Measurements from ENCODE around the gene VASP.

- TF ChIP-seq CTCF (conservative IDR thresholded peaks at IDR 0.05 in 1 of 2, IDR thresholded peaks at IDR 0.05 in 1 of 2; ENCODE audit: extremely low read depth in 1 of 2, insufficient read depth in 1 of 2, low read depth in 1 of 2, low read length in 2 of 2) (no peak), EZH2 (IDR thresholded peaks at IDR 0.05; ENCODE audit: borderline replicate concordance, low read length) (no peak)
Measured at GRCh38 chr19:45529420-45529785, 22.1 kb downstream of the VASP start.
